Adrenal gland (tissue), 5 donors: ENCODE results near the gene PGRMC2.

ENCODE experiments used
- CTCF ChIP-seq, 6 experiments: fragments of 450-650 bp in 4 of 6; fragments of 200-600 bp in 2 of 6; sonication (generic) in 1 of 6; IDR thresholded peaks; 1 replicate in 5 of 6; 2 replicates in 1 of 6; pipeline versions ENCODE4 v1.5.1 to v1.8.0; 2016 to 2021; ENCODE audit warnings: antibody characterized with exemption in 6 of 6, mild to moderate bottlenecking in 2 of 6, moderate library complexity in 1 of 6
- POLR2A ChIP-seq, 2 donors: fragments of 450-650 bp; IDR thresholded peaks; one replicate each; pipeline ENCODE4 v1.6.1; 2017; ENCODE audit warnings: antibody characterized with exemption in 2 of 2, mild to moderate bottlenecking in 2 of 2, moderate library complexity in 1 of 2
- donor health status: DM: no; HTN: no; CAD: no.

DNA sequence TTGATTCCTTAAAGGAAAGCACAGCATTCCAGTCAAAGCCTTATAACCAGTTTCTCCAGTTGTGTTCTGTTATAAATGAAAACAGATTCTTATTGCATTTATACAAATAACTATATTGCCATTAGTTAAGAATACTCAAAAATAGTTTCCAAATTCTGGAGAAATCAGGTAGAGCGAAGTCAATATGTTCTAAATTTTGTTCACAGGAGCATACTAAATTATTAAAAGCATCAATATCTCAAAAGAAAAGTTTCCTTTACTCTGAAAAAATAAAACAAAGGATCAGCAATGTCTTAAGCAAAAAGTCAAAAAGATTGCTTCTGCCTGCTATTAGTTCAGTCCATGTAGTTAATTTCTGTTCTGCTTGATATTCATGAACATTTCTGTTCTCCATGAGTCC lies 39.7 kb downstream of the PGRMC2 start:
- TF ChIP-seq POLR2A (IDR thresholded peaks at IDR 0.05) (no peak), CTCF (IDR thresholded peaks at IDR 0.05) (no peak)
